Measurements from ENCODE around the gene IL3. TPM values are rescaled to one million over a fixed set of nuclear protein-coding genes. Genes with fewer than 3 reads are reported as not detected.

IL3 gene
- total RNA-seq, 5 donors from 2014 or later (not counting 1 experiment from before 2014, with no cell fraction given): not detected

- Histone ChIP-seq H3K9me3 (no peaks in the 10 kb centered on the region), H3K27ac (ENCODE audit: low read length) (no peak overlapping the region), H3K36me3 (ENCODE audit: control insufficient read depth in 2 of 2, extremely low read depth in 1 of 2, insufficient read depth in 1 of 2, low read length in 1 of 2) (no peaks in the 10 kb centered on the region), H3K4me3 (ENCODE audit: control insufficient read depth in 1 of 2, extremely low read depth in 1 of 2, low read length in 1 of 2) (no peak overlapping the region), H3K27me3 (replicated peaks in 1 of 2; ENCODE audit: control insufficient read depth in 2 of 2, extremely low read depth in 1 of 2, insufficient read depth in 2 of 2, low read length in 1 of 2) (peaks cover 0 to 3% of the 10 kb centered on the region in 2 experiments), H3K4me1 (ENCODE audit: control insufficient read depth in 1 of 2, extremely low read depth in 1 of 2, insufficient read depth in 2 of 2, low read length in 2 of 2) (peaks cover 0 to 52% of the 10 kb centered on the region in 2 experiments)
- Mint-ChIP-seq H3K4me1 (peaks cover 39 to 54% (median 47%) of the 10 kb centered on the region in 3 donors), H3K9me3 (no peaks in the 10 kb centered on the region), H3K4me3 (no peak overlapping the region), H3K27me3 (no peaks in the 10 kb centered on the region), H3K27ac (peak overlapping the region; percentile 11 to 48), H3K36me3 (no peaks in the 10 kb centered on the region)
- ATAC-seq (replicated peaks in 1 of 4): no peak
- peak in 3 of 35 experiments; percentile 2 to 17 (median 10) for DNase-seq
- WGBS (ENCODE audit: insufficient coverage): 77% methylated on average over 9 of the region's 12 CpGs
- ChIA-PET POLR2A (no interaction called here), CTCF (interaction anchor here in 1 of 2 donors (0.6 kb wide), 1 partner anchor 428 kb away, joined by 8 read pairs; no protein-coding TSS in a partner anchor)
These were observed 2.8 kb upstream of the IL3 start for GRCh38 chr5:132057498-132058255.

- no peak for ATAC-seq (replicated peaks in 1 of 4)
- POLR2A ChIA-PET: interaction anchor here in 1 of 2 donors (0.7 kb wide), 1 partner anchor 330 kb away, joined by 5 read pairs; no protein-coding TSS in a partner anchor
- 78% methylated on average over 7 of the region's 7 CpGs for WGBS (ENCODE audit: insufficient coverage)
- CTCF ChIA-PET: interaction anchor here in 1 of 2 donors (0.6 kb wide), 2 partner anchors 429 to 463 kb away, joined by 3 to 8 read pairs; no protein-coding TSS in a partner anchor
- Mint-ChIP-seq H3K9me3 (no peaks in the 10 kb centered on the region), H3K27me3 (no peaks in the 10 kb centered on the region), H3K27ac (peak overlapping the region in 1 of 2 donors; percentile 23), H3K4me3 (no peak overlapping the region), H3K4me1 (peaks cover 35 to 60% (median 51%) of the 10 kb centered on the region in 3 donors), H3K36me3 (no peaks in the 10 kb centered on the region)
- no peaks in the 10 kb centered on the region for H3K36me3 ChIP-seq (ENCODE audit: control insufficient read depth in 2 of 2, extremely low read depth in 1 of 2, insufficient read depth in 1 of 2, low read length in 1 of 2)
- H3K27ac ChIP-seq (ENCODE audit: low read length): no peak overlapping the region
- no peaks in the 10 kb centered on the region for H3K9me3 ChIP-seq
- peaks cover 0 to 57% of the 10 kb centered on the region in 2 experiments for H3K4me1 ChIP-seq (ENCODE audit: control insufficient read depth in 1 of 2, extremely low read depth in 1 of 2, insufficient read depth in 2 of 2, low read length in 2 of 2)
- DNase-seq: peak in 1 of 35 experiments; percentile 3
- peaks cover 0 to 2% of the 10 kb centered on the region in 2 experiments for H3K27me3 ChIP-seq (replicated peaks in 1 of 2; ENCODE audit: control insufficient read depth in 2 of 2, extremely low read depth in 1 of 2, insufficient read depth in 2 of 2, low read length in 1 of 2)
- no peak overlapping the region for H3K4me3 ChIP-seq (ENCODE audit: control insufficient read depth in 1 of 2, extremely low read depth in 1 of 2, low read length in 1 of 2)
These were observed 1.8 kb upstream of the IL3 start for GRCh38 chr5:132058646-132059042.

- ChIA-PET CTCF (interaction anchor here in 1 of 2 donors (0.6 kb wide), 1 partner anchor 464 kb away, joined by 3 read pairs; no protein-coding TSS in a partner anchor), POLR2A (interaction anchor here in 1 of 2 donors (0.6 to 0.7 kb wide), 2 partner anchors 329 to 1566 kb away, joined by 5 read pairs; no protein-coding TSS in a partner anchor)
- no peak overlapping the region for H3K27ac ChIP-seq (ENCODE audit: low read length)
- DNase-seq (peak in 21 of 35 experiments; percentile 8 to 48 (median 29)), ATAC-seq (replicated peaks in 1 of 4) (peak; percentile 41 to 61 (median 53))
- no peak overlapping the region for H3K4me3 ChIP-seq (ENCODE audit: control insufficient read depth in 1 of 2, extremely low read depth in 1 of 2, low read length in 1 of 2)
- Mint-ChIP-seq H3K36me3 (no peaks in the 10 kb centered on the region), H3K27me3 (no peaks in the 10 kb centered on the region), H3K4me1 (peaks cover 32 to 63% (median 51%) of the 10 kb centered on the region in 3 donors), H3K9me3 (no peaks in the 10 kb centered on the region), H3K27ac (peak overlapping the region in 1 of 2 donors; percentile 23), H3K4me3 (no peak overlapping the region)
- no peaks in the 10 kb centered on the region for H3K36me3 ChIP-seq (ENCODE audit: control insufficient read depth in 2 of 2, extremely low read depth in 1 of 2, insufficient read depth in 1 of 2, low read length in 1 of 2)
- no peaks in the 10 kb centered on the region for H3K9me3 ChIP-seq
- H3K27me3 ChIP-seq (replicated peaks in 1 of 2; ENCODE audit: control insufficient read depth in 2 of 2, extremely low read depth in 1 of 2, insufficient read depth in 2 of 2, low read length in 1 of 2): no peaks in the 10 kb centered on the region
- WGBS (ENCODE audit: insufficient coverage): 63% methylated on average over 9 of the region's 9 CpGs
- peaks cover 0 to 58% of the 10 kb centered on the region in 2 experiments for H3K4me1 ChIP-seq (ENCODE audit: control insufficient read depth in 1 of 2, extremely low read depth in 1 of 2, insufficient read depth in 2 of 2, low read length in 2 of 2)
These were observed 1.3 kb upstream of the IL3 start for GRCh38 chr5:132059043-132059695.

- ChIA-PET POLR2A (no interaction called here), CTCF (interaction anchor here in 1 of 2 donors (0.5 kb wide), 1 partner anchor 634 kb away, joined by 9 read pairs; no protein-coding TSS in a partner anchor)
- Mint-ChIP-seq H3K27ac (no peak overlapping the region), H3K27me3 (no peaks in the 10 kb centered on the region), H3K9me3 (no peaks in the 10 kb centered on the region), H3K4me1 (peaks cover 28 to 60% (median 48%) of the 10 kb centered on the region in 3 donors), H3K36me3 (no peaks in the 10 kb centered on the region), H3K4me3 (no peak overlapping the region)
- H3K27me3 ChIP-seq (replicated peaks in 1 of 2; ENCODE audit: control insufficient read depth in 2 of 2, extremely low read depth in 1 of 2, insufficient read depth in 2 of 2, low read length in 1 of 2): no peaks in the 10 kb centered on the region
- no peak overlapping the region for H3K27ac ChIP-seq (ENCODE audit: low read length)
- no peaks in the 10 kb centered on the region for H3K9me3 ChIP-seq
- H3K4me1 ChIP-seq (ENCODE audit: control insufficient read depth in 1 of 2, extremely low read depth in 1 of 2, insufficient read depth in 2 of 2, low read length in 2 of 2): peaks cover 0 to 56% of the 10 kb centered on the region in 2 experiments
- DNase-seq (peak in 3 of 35 experiments; percentile 2 to 18 (median 12)), ATAC-seq (replicated peaks in 1 of 4) (no peak)
- no peak overlapping the region for H3K4me3 ChIP-seq (ENCODE audit: control insufficient read depth in 1 of 2, extremely low read depth in 1 of 2, low read length in 1 of 2)
- no peaks in the 10 kb centered on the region for H3K36me3 ChIP-seq (ENCODE audit: control insufficient read depth in 2 of 2, extremely low read depth in 1 of 2, insufficient read depth in 1 of 2, low read length in 1 of 2)
- 91% methylated on average over 11 of the region's 13 CpGs for WGBS (ENCODE audit: insufficient coverage)
These were observed 557 bp upstream of the IL3 start for GRCh38 chr5:132059696-132060500.

GRCh38 chr5:132063090-132063911, 2.8 kb downstream of the IL3 start:
- no peaks in the 10 kb centered on the region for H3K36me3 Mint-ChIP-seq
- H3K27ac ChIP-seq (ENCODE audit: low read length): no peak overlapping the region
- 12% methylated on average over 6 of the region's 9 CpGs for WGBS (ENCODE audit: insufficient coverage)
- H3K36me3 ChIP-seq (ENCODE audit: control insufficient read depth in 2 of 2, extremely low read depth in 1 of 2, insufficient read depth in 1 of 2, low read length in 1 of 2): no peaks in the 10 kb centered on the region
- H3K27me3 Mint-ChIP-seq: no peaks in the 10 kb centered on the region
- H3K27ac Mint-ChIP-seq: peak overlapping the region in 1 of 2 donors; percentile 49
- peak; percentile 30 to 84 (median 68) for DNase-seq
- ChIA-PET POLR2A (no interaction called here), CTCF (interaction anchor here (0.8 to 3.2 kb wide), 18 partner anchors 8 to 476 kb away, joined by 3 to 33 read pairs (median 3); no protein-coding TSS in a partner anchor)
- peak; percentile 44 to 73 (median 57) for ATAC-seq (replicated peaks in 1 of 4)
- H3K4me1 ChIP-seq (ENCODE audit: control insufficient read depth in 1 of 2, extremely low read depth in 1 of 2, insufficient read depth in 2 of 2, low read length in 2 of 2): peaks cover 0 to 31% of the 10 kb centered on the region in 2 experiments
- peaks cover 0 to 34% (median 21%) of the 10 kb centered on the region in 3 donors for H3K4me1 Mint-ChIP-seq
- no peaks in the 10 kb centered on the region for H3K27me3 ChIP-seq (replicated peaks in 1 of 2; ENCODE audit: control insufficient read depth in 2 of 2, extremely low read depth in 1 of 2, insufficient read depth in 2 of 2, low read length in 1 of 2)
- H3K9me3 Mint-ChIP-seq: no peaks in the 10 kb centered on the region
- no peaks in the 10 kb centered on the region for H3K9me3 ChIP-seq
- H3K4me3 Mint-ChIP-seq: no peak overlapping the region
- H3K4me3 ChIP-seq (ENCODE audit: control insufficient read depth in 1 of 2, extremely low read depth in 1 of 2, low read length in 1 of 2): no peak overlapping the region

Data from T-cell (primary cell).